Body of pancreas (tissue), 4 donors: ENCODE data around the gene SOWAHA. TPM values are rescaled to one million over a fixed set of nuclear protein-coding genes. Genes with fewer than 3 reads are reported as not detected.

Experiments used
- ATAC-seq: fragments of 150-250 bp; one replicate; pipeline ENCODE4 v1.9.1; 2016
- DNase-seq, 4 donors: peaks; one replicate each; pipeline ENCODE4 v3.0.0-alpha.2; 2019
- H3K27ac ChIP-seq, 4 donors: fragments of 200-600 bp; sonication (generic); 1 replicate in 3 of 4; 2 replicates in 1 of 4; pipeline versions ENCODE4 v1.5.1 to v1.6.1; 2016 to 2019; ENCODE audit warnings: mild to moderate bottlenecking in 1 of 4, mixed read lengths in 1 of 4, moderate library complexity in 1 of 4
- H3K27me3 ChIP-seq, 2 donors: fragments of 200-600 bp; sonication (generic); one replicate each; pipeline ENCODE4 v1.6.0; 2016; ENCODE audit warnings: mild to moderate bottlenecking in 1 of 2
- H3K36me3 ChIP-seq, 2 donors: fragments of 200-600 bp; sonication (generic); replicated peaks in 1 of 2; 2 replicates each; pipeline ENCODE4 v1.5.1; 2016; ENCODE audit warnings: low read depth in 2 of 2; ENCODE audit not compliant: insufficient read depth in 1 of 2
- H3K4me1 ChIP-seq: fragments of 200-600 bp; sonication (generic); one replicate; pipeline ENCODE4 v1.6.0; 2016
- H3K4me3 ChIP-seq, 2 donors: fragments of 200-600 bp; sonication (generic); 1 replicate in 1 of 2; 2 replicates in 1 of 2; pipeline ENCODE4 v1.5.1; 2016 to 2019
- H3K9me3 ChIP-seq, 3 donors: fragments of 200-600 bp; sonication (generic); 1 replicate in 2 of 3; 2 replicates in 1 of 3; pipeline ENCODE4 v1.5.1; 2016
- CTCF ChIP-seq, 7 experiments: fragments of 450-650 bp in 4 of 7; fragments of 200-600 bp in 3 of 7; sonication (generic) in 3 of 7; IDR thresholded peaks; one replicate each; pipeline ENCODE4 v1.5.1; 2016 to 2019; ENCODE audit warnings: antibody characterized with exemption in 7 of 7
- POLR2A ChIP-seq, 3 donors: fragments of 450-650 bp; IDR thresholded peaks; one replicate each; pipeline ENCODE4 v1.6.1; 2016; ENCODE audit warnings: antibody characterized with exemption in 3 of 3, mild to moderate bottlenecking in 2 of 3
- WGBS, 2 donors: methylation state at CpG; one replicate each; pipeline ENCODE4 v1.1.5; 2017; 5-methylcytosine and 5-hydroxymethylcytosine counted together
- intact Hi-C: fragments of 100-400 bp; cut with DNase I; formaldehyde crosslinking; loops from one replicate; pipeline ENCODE4 v1.15.1; 2023
- total RNA-seq, 2 donors: library from RNA; depleted of rRNA; stranded (reverse); fragments of >200 nt; gene quantifications; one replicate each; pipeline ENCODE4 v1.1.0, GENCODE V29; 2016

Gene SOWAHA
- total RNA-seq, 2 donors from 2014 or later, result 7.3 to 9.6 TPM

DNA sequence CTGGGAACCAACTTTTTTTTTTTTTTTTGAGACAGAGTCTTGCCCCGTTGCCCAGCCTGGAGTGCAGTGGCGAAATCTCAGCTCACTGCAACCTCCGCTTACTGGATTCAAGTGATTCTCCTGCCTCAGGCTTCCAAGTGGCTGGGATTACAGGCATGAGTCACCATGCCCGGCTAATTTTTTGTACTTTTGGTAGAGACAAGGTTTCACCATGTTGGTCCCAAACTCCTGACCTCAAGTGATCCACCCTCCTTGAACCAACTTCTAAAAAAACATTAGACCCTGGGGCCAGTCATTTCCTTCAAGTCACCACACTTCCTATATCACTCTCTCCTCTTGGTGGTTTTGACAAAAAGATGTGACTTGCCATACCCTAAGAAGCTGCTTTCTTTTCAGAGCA, 28.2 kb downstream of the SOWAHA start:
- 88 to 95% methylated on average over 4 of the region's 4 CpGs for WGBS, 2 donors
- Histone ChIP-seq H3K9me3 (no peaks in the 10 kb centered on the region), H3K36me3 (no peaks in the 10 kb centered on the region), H3K27me3 (no peaks in the 10 kb centered on the region), H3K4me1 (no peaks in the 10 kb centered on the region), H3K27ac (no peak overlapping the region), H3K4me3 (no peak overlapping the region)
- intact Hi-C loops, result no loop called here
- ATAC-seq, result no peak
- DNase-seq, result no peak
- TF ChIP-seq CTCF (IDR thresholded peaks at IDR 0.05) (no peak), POLR2A (IDR thresholded peaks at IDR 0.05) (no peak)

DNA sequence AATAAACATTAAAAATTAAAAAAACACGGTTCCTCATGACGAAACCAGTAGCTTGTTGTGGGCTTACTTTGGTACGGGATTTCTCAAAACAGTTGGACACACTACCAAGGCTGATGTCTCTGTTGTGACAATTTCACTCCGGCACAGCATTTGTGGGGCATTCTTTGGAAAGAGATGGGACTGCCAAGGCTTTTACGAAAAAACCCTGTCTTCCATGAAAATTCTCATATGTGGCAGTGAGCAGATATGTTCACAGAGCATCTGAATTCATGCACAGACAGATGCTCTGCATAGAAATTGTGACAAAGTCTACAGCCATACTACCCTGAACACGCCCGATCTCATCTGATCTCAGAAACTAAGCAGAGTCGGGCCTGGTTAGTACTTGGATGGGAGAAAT, 35.2 kb downstream of the SOWAHA start:
- DNase-seq, result no peak
- intact Hi-C loops, result no loop called here
- H3K4me3 ChIP-seq, result no peak overlapping the region
- H3K27me3 ChIP-seq, result no peaks in the 10 kb centered on the region
- no peak for ATAC-seq
- H3K27ac ChIP-seq, result peak overlapping the region in 1 of 4 donors; percentile 50
- no peaks in the 10 kb centered on the region for H3K36me3 ChIP-seq
- no peak for TF ChIP-seq POLR2A (IDR thresholded peaks at IDR 0.05)
- TF ChIP-seq CTCF (IDR thresholded peaks at IDR 0.05), result no peak
- H3K9me3 ChIP-seq, result no peaks in the 10 kb centered on the region
- H3K4me1 ChIP-seq, result peaks cover 17% of the 10 kb centered on the region
- 86 to 87% methylated on average over 8 of the region's 8 CpGs for WGBS, 2 donors

DNA sequence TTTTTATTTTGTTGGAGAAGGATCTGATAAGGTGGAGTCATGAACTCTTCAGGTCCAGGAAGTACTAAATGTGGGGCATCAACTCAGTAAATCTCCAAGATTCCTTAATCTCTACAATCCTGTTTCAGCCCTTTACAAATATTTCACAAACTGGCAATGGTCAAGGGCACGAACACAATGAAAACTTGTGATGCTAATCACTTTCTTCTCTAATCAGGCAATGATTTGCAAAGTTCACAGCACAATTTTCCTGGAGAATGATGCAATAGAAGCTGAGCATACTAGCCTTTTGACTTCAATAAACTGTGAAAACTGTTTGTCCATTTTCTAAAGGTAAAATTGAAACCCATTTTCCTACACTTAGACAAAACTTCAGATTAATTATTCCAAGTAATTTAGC, 36.2 kb downstream of the SOWAHA start:
- Histone ChIP-seq H3K4me1 (peaks cover 24% of the 10 kb centered on the region), H3K27ac (peak overlapping the region in 3 of 4 donors; percentile 14 to 50 (median 44)), H3K27me3 (no peaks in the 10 kb centered on the region), H3K36me3 (no peaks in the 10 kb centered on the region), H3K9me3 (no peaks in the 10 kb centered on the region), H3K4me3 (no peak overlapping the region)
- peak; percentile 63 for ATAC-seq
- intact Hi-C loops, result no loop called here
- peak in 1 of 4 donors; percentile 10 for DNase-seq
- 20 to 28% methylated on average over 1 of the region's 1 CpG for WGBS, 2 donors
- TF ChIP-seq CTCF (IDR thresholded peaks at IDR 0.05) (no peak), POLR2A (IDR thresholded peaks at IDR 0.05) (no peak)

DNA sequence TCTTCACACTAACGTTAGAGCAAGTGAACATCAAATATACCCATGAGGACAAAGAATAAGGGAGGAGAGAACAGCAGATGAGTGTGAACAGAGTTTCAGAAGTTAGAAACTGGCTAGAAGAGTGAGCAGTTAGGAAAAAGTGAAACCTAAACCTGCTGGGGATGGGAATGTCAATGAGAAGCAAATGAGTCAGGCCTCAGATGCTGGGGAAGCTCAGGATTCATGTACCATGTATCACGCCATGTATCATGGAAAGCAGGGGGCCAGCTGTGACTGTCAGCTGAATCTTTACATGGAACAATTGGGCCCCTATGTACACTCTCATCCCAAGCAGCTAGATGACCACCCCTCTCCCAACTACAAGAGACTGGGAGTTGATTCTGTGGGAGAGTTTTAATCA, 37.0 kb downstream of the SOWAHA start:
- no peaks in the 10 kb centered on the region for H3K27me3 ChIP-seq
- no peaks in the 10 kb centered on the region for H3K36me3 ChIP-seq
- no peak overlapping the region for H3K4me3 ChIP-seq
- DNase-seq (no peak), ATAC-seq (no peak)
- H3K27ac ChIP-seq, result peak overlapping the region in 3 of 4 donors; percentile 14 to 50 (median 44)
- 54 to 71% methylated on average over 2 of the region's 2 CpGs for WGBS, 2 donors
- peaks cover 24% of the 10 kb centered on the region for H3K4me1 ChIP-seq
- TF ChIP-seq POLR2A (IDR thresholded peaks at IDR 0.05), result no peak
- TF ChIP-seq CTCF (IDR thresholded peaks at IDR 0.05), result no peak
- intact Hi-C loops, result no loop called here
- no peaks in the 10 kb centered on the region for H3K9me3 ChIP-seq

- no peaks in the 10 kb centered on the region for H3K36me3 ChIP-seq
- H3K4me1 ChIP-seq, result peaks cover 24% of the 10 kb centered on the region
- peak; percentile 31 to 57 (median 48) for DNase-seq
- WGBS, 2 donors, result 59 to 61% methylated on average over 3 of the region's 3 CpGs
- no peaks in the 10 kb centered on the region for H3K9me3 ChIP-seq
- no peak overlapping the region for H3K4me3 ChIP-seq
- TF ChIP-seq POLR2A (IDR thresholded peaks at IDR 0.05) (peak in 1 of 3 donors; percentile 18), CTCF (IDR thresholded peaks at IDR 0.05) (no peak)
- peak; percentile 86 for ATAC-seq
- H3K27ac ChIP-seq, result peak overlapping the region; percentile 12 to 72 (median 32)
- intact Hi-C loops, result no loop called here
- H3K27me3 ChIP-seq, result no peaks in the 10 kb centered on the region
Observed at GRCh38 chr5:132853323-132853722, 40.2 kb downstream of the SOWAHA start.
